ENCODE results near the gene C19orf25. TPM values are rescaled to one million over a fixed set of nuclear protein-coding genes. Genes with fewer than 3 reads are reported as not detected.
"Not testable (repeated sequence)": the region's sequence is repeated elsewhere in the genome, so short reads cannot be mapped to it uniquely, and the experiment has no call there.

The C19orf25 gene
- total and polyA plus RNA-seq, 5 experiments from 2014 or later = 31.3 to 59.7 (median 50.3) TPM

GRCh38 chr19:1501200-1501595 is 22.2 kb upstream of the C19orf25 start:
- H3K27me3 Mint-ChIP-seq = peaks cover 0 to 15% (median 2%) of the 10 kb centered on the region in 5 donors
- peaks cover 3 to 12% (median 5%) of the 10 kb centered on the region in 4 donors for H3K4me1 Mint-ChIP-seq
- no peak for DNase-seq
- no peak for ATAC-seq
- no peak overlapping the region for H3K4me3 Mint-ChIP-seq
- H3K9me3 Mint-ChIP-seq = no peaks in the 10 kb centered on the region
- POLR2A ChIA-PET = no interaction called here
- H3K36me3 Mint-ChIP-seq = peaks cover 0 to 2% (median 0%) of the 10 kb centered on the region in 3 donors
- peak overlapping the region in 1 of 10 donors; percentile 22 for H3K27ac Mint-ChIP-seq

- not testable (repeated sequence) for H3K4me3 Mint-ChIP-seq, H3K27ac Mint-ChIP-seq, ATAC-seq
These were observed 20.2 kb upstream of the C19orf25 start for GRCh38 chr19:1499231-1499630.

GRCh38 chr19:1497578-1498235 is 18.7 kb upstream of the C19orf25 start:
- POLR2A ChIA-PET = no interaction called here
- Mint-ChIP-seq H3K4me3 (no peak overlapping the region), H3K9me3 (no peaks in the 10 kb centered on the region), H3K27ac (no peak overlapping the region), H3K4me1 (peaks cover 0 to 2% (median under 1%) of the 10 kb centered on the region in 4 donors), H3K27me3 (peaks cover 0 to 4% (median 0%) of the 10 kb centered on the region in 5 donors), H3K36me3 (no peaks in the 10 kb centered on the region)
- ATAC-seq = no peak
- no peak for DNase-seq

More at GRCh38 chr19:1499231-1499630, 20.2 kb upstream of the C19orf25 start:
- POLR2A ChIA-PET, H3K9me3 Mint-ChIP-seq, H3K36me3 Mint-ChIP-seq, H3K27me3 Mint-ChIP-seq, H3K4me1 Mint-ChIP-seq, DNase-seq: not testable (repeated sequence)

- peaks cover 0 to 3% (median 2%) of the 10 kb centered on the region in 4 donors for H3K4me1 Mint-ChIP-seq
- no peaks in the 10 kb centered on the region for H3K36me3 Mint-ChIP-seq
- POLR2A ChIA-PET = no interaction called here
- ATAC-seq (no peak), DNase-seq (peak in 1 of 10 donors; percentile 45)
- no peak overlapping the region for H3K27ac Mint-ChIP-seq
- H3K4me3 Mint-ChIP-seq = no peak overlapping the region
- no peaks in the 10 kb centered on the region for H3K9me3 Mint-ChIP-seq
- peaks cover 0 to 2% (median 0%) of the 10 kb centered on the region in 5 donors for H3K27me3 Mint-ChIP-seq
These were observed 17.9 kb upstream of the C19orf25 start for GRCh38 chr19:1496714-1497577.

- no peak overlapping the region for H3K27ac Mint-ChIP-seq
- ATAC-seq (no peak), DNase-seq (peak in 1 of 10 donors; percentile 49)
- no peaks in the 10 kb centered on the region for H3K9me3 Mint-ChIP-seq
- no peaks in the 10 kb centered on the region for H3K36me3 Mint-ChIP-seq
- H3K4me1 Mint-ChIP-seq = peaks cover 4 to 8% (median 5%) of the 10 kb centered on the region in 4 donors
- POLR2A ChIA-PET = no interaction called here
- peaks cover 0 to 2% (median 0%) of the 10 kb centered on the region in 5 donors for H3K27me3 Mint-ChIP-seq
- H3K4me3 Mint-ChIP-seq = no peak overlapping the region
These were observed 17.0 kb upstream of the C19orf25 start for GRCh38 chr19:1495799-1496713.

GRCh38 chr19:1495051-1495798 is 16.2 kb upstream of the C19orf25 start:
- DNase-seq = no peak
- peaks cover 7 to 14% (median 8%) of the 10 kb centered on the region in 4 donors for H3K4me1 Mint-ChIP-seq
- POLR2A ChIA-PET = no interaction called here

GRCh38 chr19:1494115-1494815 is 15.2 kb upstream of the C19orf25 start:
- POLR2A ChIA-PET = no interaction called here
- H3K9me3 Mint-ChIP-seq = no peaks in the 10 kb centered on the region
- peaks cover 0 to 2% (median 0%) of the 10 kb centered on the region in 5 donors for H3K27me3 Mint-ChIP-seq
- H3K4me1 Mint-ChIP-seq = peaks cover 10 to 20% (median 14%) of the 10 kb centered on the region in 4 donors
- H3K4me3 Mint-ChIP-seq = no peak overlapping the region
- peak in 1 of 10 donors; percentile 53 for DNase-seq
- no peak for ATAC-seq
- H3K36me3 Mint-ChIP-seq = no peaks in the 10 kb centered on the region
- H3K27ac Mint-ChIP-seq = no peak overlapping the region

More at GRCh38 chr19:1495051-1495798, 16.2 kb upstream of the C19orf25 start:
- peaks cover 0 to 2% (median 0%) of the 10 kb centered on the region in 5 donors for H3K27me3 Mint-ChIP-seq
- H3K36me3 Mint-ChIP-seq = no peaks in the 10 kb centered on the region
- ATAC-seq = no peak
- H3K4me3 Mint-ChIP-seq = no peak overlapping the region
- H3K27ac Mint-ChIP-seq = peak overlapping the region in 1 of 10 donors; percentile 17
- no peaks in the 10 kb centered on the region for H3K9me3 Mint-ChIP-seq

GRCh38 chr19:1492474-1493006 is 13.5 kb upstream of the C19orf25 start:
- ATAC-seq (no peak), DNase-seq (no peak)
- POLR2A ChIA-PET = no interaction called here
- peaks cover 0 to 2% (median 0%) of the 10 kb centered on the region in 5 donors for H3K27me3 Mint-ChIP-seq
- H3K27ac Mint-ChIP-seq = no peak overlapping the region
- no peaks in the 10 kb centered on the region for H3K9me3 Mint-ChIP-seq
- peaks cover 11 to 22% (median 15%) of the 10 kb centered on the region in 4 donors for H3K4me1 Mint-ChIP-seq
- peak overlapping the region in 7 of 10 donors; percentile 28 to 85 (median 77) for H3K4me3 Mint-ChIP-seq
- no peaks in the 10 kb centered on the region for H3K36me3 Mint-ChIP-seq

GRCh38 chr19:1491849-1492170 is 12.8 kb upstream of the C19orf25 start:
- peak overlapping the region in 4 of 10 donors; percentile 32 to 83 (median 44) for H3K27ac Mint-ChIP-seq
- H3K4me3 Mint-ChIP-seq = peak overlapping the region; percentile 72 to 86 (median 80)
- POLR2A ChIA-PET = interaction anchor here (0.6 to 2.2 kb wide), 6 partner anchors 12 to 413 kb away, joined by 3 to 14 read pairs (median 6); partner anchors contain the start of genes C19orf25 and CIRBP
- H3K9me3 Mint-ChIP-seq = no peaks in the 10 kb centered on the region
- H3K36me3 Mint-ChIP-seq = no peaks in the 10 kb centered on the region
- H3K27me3 Mint-ChIP-seq = peaks cover 0 to 2% (median 0%) of the 10 kb centered on the region in 5 donors
- DNase-seq (no peak), ATAC-seq (no peak)
- H3K4me1 Mint-ChIP-seq = peaks cover 11 to 22% (median 15%) of the 10 kb centered on the region in 4 donors

- Mint-ChIP-seq H3K9me3 (no peaks in the 10 kb centered on the region), H3K4me1 (peaks cover 8 to 22% (median 15%) of the 10 kb centered on the region in 4 donors), H3K27ac (peak within 1 kb of the TSS in 9 of 10 donors; percentile 80 to 97 (median 90)), H3K36me3 (no peaks in the 10 kb centered on the region), H3K4me3 (peak within 1 kb of the TSS; percentile 85 to 93 (median 88)), H3K27me3 (no peaks in the 10 kb centered on the region)
- POLR2A ChIA-PET = interaction anchor here (0.5 to 2.2 kb wide), 19 partner anchors 9 to 1691 kb away, joined by 3 to 14 read pairs (median 3); partner anchors contain the start of genes C19orf25, CIRBP and NDUFS7
- DNase-seq (no peak), ATAC-seq (no peak)
These were observed 12.3 kb upstream of the C19orf25 start, which contains the start of gene REEP6 for GRCh38 chr19:1491114-1491848. Gene REEP6, plus strand, starts transcription at chr19:1491181. Its CDS starts 89 bp downstream, at chr19:1491270.
